K562 (cell line): ENCODE data around the gene ZDHHC16. TPM values are rescaled to one million over a fixed set of nuclear protein-coding genes. Genes with fewer than 3 reads are reported as not detected.
A peak's percentile ranks its signal among the peaks of the same experiment; 100 is the strongest.

Experiments
- ATF1 ChIP-seq, 2 experiments: fragments of 450-650 bp in 1 of 2; IDR thresholded peaks; 2 replicates each; pipeline ENCODE4 v1.6.1; 2016; ENCODE audit warnings: missing compliant biosample characterization in 1 of 2, missing genetic modification characterization in 1 of 2
- CC2D1A ChIP-seq: fragments of 450-650 bp; IDR thresholded peaks from 2 replicates; pipeline ENCODE4 v1.6.1; 2017; ENCODE audit warnings: mild to moderate bottlenecking
- E2F5 ChIP-seq: sonication (generic); formaldehyde crosslinking; IDR thresholded peaks from 2 replicates; pipeline ENCODE4 v1.8.0; 2022; ENCODE audit warnings: mild to moderate bottlenecking, missing genetic modification reagents
- HBP1 ChIP-seq: fragments of 450-650 bp; formaldehyde crosslinking; IDR thresholded peaks from 2 replicates; pipeline ENCODE4 v1.4.0; 2022; ENCODE audit warnings: missing genetic modification characterization
- HDAC1 ChIP-seq, 2 experiments: fragments of 450-650 bp; IDR thresholded peaks; 2 replicates each; pipeline ENCODE4 v1.6.1; 2016 to 2017; ENCODE audit warnings: inconsistent platforms in 1 of 2, mild to moderate bottlenecking in 1 of 2, moderate library complexity in 1 of 2
- L3MBTL2 ChIP-seq: fragments of 450-650 bp; IDR thresholded peaks from 2 replicates; pipeline ENCODE4 v1.6.1; 2016; ENCODE audit warnings: mild to moderate bottlenecking, moderate library complexity
- LCOR ChIP-seq: sonication (generic); formaldehyde crosslinking; IDR thresholded peaks from 2 replicates; pipeline ENCODE4 v1.8.0; 2022; ENCODE audit warnings: mild to moderate bottlenecking, missing genetic modification reagents
- NFRKB ChIP-seq: fragments of 450-650 bp; IDR thresholded peaks from 2 replicates; pipeline ENCODE4 v1.6.1; 2016; ENCODE audit warnings: low read depth
- POLR2AphosphoS5 ChIP-seq: IDR thresholded peaks from 2 replicates; pipeline ENCODE4 v1.6.1; 2011; ENCODE audit warnings: mild to moderate bottlenecking, low read depth, low read length, moderate library complexity; ENCODE audit not compliant: control insufficient read depth, insufficient read depth
- RAD51 ChIP-seq: fragments of 450-650 bp; IDR thresholded peaks from 2 replicates; pipeline ENCODE4 v1.7.1; 2016; ENCODE audit warnings: low read depth, mild to moderate bottlenecking, borderline replicate concordance
- SIN3A ChIP-seq, 2 experiments: fragments of 150-350 bp in 1 of 2; IDR thresholded peaks; 2 replicates each; pipeline ENCODE4 v1.6.1; 2011 to 2016; ENCODE audit warnings: borderline replicate concordance in 2 of 2, low read depth in 2 of 2, low read length in 2 of 2, mild to moderate bottlenecking in 2 of 2, moderate library complexity in 2 of 2; ENCODE audit not compliant: control insufficient read depth in 1 of 2
- ZNF134 ChIP-seq: fragments of 250-450 bp; sonication (Bioruptor Pico); conservative IDR thresholded peaks from 2 replicates; pipeline ENCODE4 v1.4.0; 2020
- ZNF740 ChIP-seq, 3 experiments: fragments of 200-800 bp in 1 of 3; sonication (Bioruptor generic) in 1 of 3; sonication (generic) in 1 of 3; formaldehyde crosslinking in 1 of 3; IDR thresholded peaks; 2 replicates each; pipeline versions ENCODE4 v1.6.1 to v1.8.0; 2016 to 2022; ENCODE audit warnings: mild to moderate bottlenecking in 2 of 3, missing compliant biosample characterization in 2 of 3, missing genetic modification characterization in 2 of 3, missing genetic modification reagents in 1 of 3
- polyA plus RNA-seq, 8 experiments: library from polyadenylated mRNA; depleted of rRNA in 4 of 8; stranded (reverse) in 5 of 8; unstranded in 3 of 8; fragments of >200 nt; fragmentation: Nextera tagmentation in 2 of 8; fragmentation: Illumina TruSeq in 1 of 8; extraction: Ambion mirVana in 2 of 8; extraction: Trizol in 1 of 8; gene quantifications; 2 replicates each; pipeline versions ENCODE4 v1.2.1 to v1.2.3, GENCODE V29; 2011 to 2014; ENCODE audit warnings: inconsistent platforms in 1 of 8, missing spikeins in 1 of 8
- total RNA-seq, 7 experiments: library from RNA; depleted of rRNA in 6 of 7; stranded (reverse); fragments of >200 nt in 6 of 7; fragmentation: Illumina TruSeq in 2 of 7; extraction: Trizol in 2 of 7; gene quantifications; 2 replicates each; pipeline versions ENCODE4 v1.2.1 to v1.2.3, GENCODE V29; 2011 to 2021; ENCODE audit warnings: low replicate concordance in 1 of 7
- TF ChIP-seq, protein P1 (sequence below): fragments of 450-650 bp; formaldehyde crosslinking; IDR thresholded peaks from 2 replicates; pipeline ENCODE4 v1.4.0; 2020; ENCODE audit warnings: mild to moderate bottlenecking, moderate library complexity

ZDHHC16 gene
- total and polyA plus RNA-seq, 9 of the 15 experiments (the other 6 are each of a cell fraction or from before 2014, with no cell fraction given) = 12.5 to 33.8 (median 21.3) TPM

DNA sequence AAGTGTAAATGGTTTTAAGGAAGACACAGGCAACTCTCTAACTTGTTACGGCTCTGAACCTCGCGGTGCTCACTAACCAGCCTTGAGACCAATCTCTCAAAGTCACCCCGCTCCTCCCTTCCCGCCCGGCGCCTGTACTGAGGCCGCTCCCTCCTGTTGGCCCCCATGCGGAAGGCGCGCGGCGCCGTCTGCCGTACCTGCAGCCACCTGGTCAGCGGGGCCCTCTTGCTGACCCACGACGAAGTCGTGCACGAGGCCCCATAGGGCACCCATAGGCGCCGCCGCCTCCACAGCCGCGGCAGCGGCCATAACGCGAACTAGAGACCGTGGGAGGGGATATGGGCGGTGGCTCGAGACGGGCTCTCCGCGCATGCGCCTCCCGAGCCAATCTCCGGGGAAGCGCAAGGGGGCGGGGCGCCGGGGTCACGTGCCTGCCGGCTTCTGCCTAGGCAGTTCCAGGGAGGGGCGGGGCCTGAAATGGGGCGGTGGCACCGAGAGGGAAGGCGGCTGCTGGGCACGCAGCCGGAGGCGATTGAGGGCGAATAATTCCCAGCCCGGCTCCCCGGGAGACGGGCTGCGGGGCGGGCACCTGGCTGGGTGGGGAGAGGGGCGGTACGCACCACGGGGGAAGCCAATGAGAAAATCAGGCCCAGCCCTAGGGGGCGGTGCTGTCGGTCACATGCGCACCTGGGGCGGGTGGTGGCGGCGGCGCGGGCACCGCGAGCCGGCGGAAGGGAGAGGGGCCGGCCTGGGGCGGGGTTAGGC, 52.3 kb downstream of the ZDHHC16 start, which contains the start of gene MMS19 (continued):
- TF ChIP-seq E2F5 = 0 out of 2 replicates have a peak, but pooled peaks have one; percentile 59
- TF ChIP-seq RAD51 = peak; percentile 96
- peak in 1 of 2 experiments; percentile 14; a peak in 1 of 4 replicates for TF ChIP-seq SIN3A (IDR thresholded peaks at IDR 0.05; ENCODE audit: borderline replicate concordance in 2 of 2, control insufficient read depth in 1 of 2, low read depth in 2 of 2, low read length in 2 of 2)
- peak; percentile 58 for TF ChIP-seq ZNF740 (CRISPR knock-in tag; IDR thresholded peaks at IDR 0.05)
- no peak for TF ChIP-seq ZNF740 (tag; IDR thresholded peaks at IDR 0.05)
- TF ChIP-seq ZNF134 (CRISPR knock-in tag) = 0 out of 2 replicates have a peak, but pooled peaks have one; percentile 29
- TF ChIP-seq LCOR (CRISPR knock-in tag) = peak; percentile 56; the same call in 1 of the 2 replicates
- TF ChIP-seq POLR2AphosphoS5 = 0 out of 2 replicates have a peak, but pooled peaks have one; percentile 45
- TF ChIP-seq ATF1 (CRISPR knock-in tag; IDR thresholded peaks at IDR 0.05) = no peak
- TF ChIP-seq ATF1 (tag; IDR thresholded peaks at IDR 0.05) = 0 out of 2 replicates have a peak, but pooled peaks have one; percentile 40
- peak in 1 of 2 experiments; percentile 49; a peak in 1 of 4 replicates for TF ChIP-seq HDAC1 (IDR thresholded peaks at IDR 0.05)
- 0 out of 2 replicates have a peak, but pooled peaks have one; percentile 78 for TF ChIP-seq NFRKB
- peak; percentile 79; the same call in 1 of the 2 replicates for TF ChIP-seq L3MBTL2
- TF ChIP-seq, protein P1, sequence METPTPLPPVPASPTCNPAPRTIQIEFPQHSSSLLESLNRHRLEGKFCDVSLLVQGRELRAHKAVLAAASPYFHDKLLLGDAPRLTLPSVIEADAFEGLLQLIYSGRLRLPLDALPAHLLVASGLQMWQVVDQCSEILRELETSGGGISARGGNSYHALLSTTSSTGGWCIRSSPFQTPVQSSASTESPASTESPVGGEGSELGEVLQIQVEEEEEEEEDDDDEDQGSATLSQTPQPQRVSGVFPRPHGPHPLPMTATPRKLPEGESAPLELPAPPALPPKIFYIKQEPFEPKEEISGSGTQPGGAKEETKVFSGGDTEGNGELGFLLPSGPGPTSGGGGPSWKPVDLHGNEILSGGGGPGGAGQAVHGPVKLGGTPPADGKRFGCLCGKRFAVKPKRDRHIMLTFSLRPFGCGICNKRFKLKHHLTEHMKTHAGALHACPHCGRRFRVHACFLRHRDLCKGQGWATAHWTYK = peak; percentile 54; the same call in 1 of the 2 replicates
- TF ChIP-seq CC2D1A = no peak
- TF ChIP-seq HBP1 = peak; percentile 51; the same call in 1 of the 2 replicates
